Cardiac muscle cell (in vitro differentiated cells and primary cell): ENCODE results near the gene TNRC6B. TPM values are rescaled to one million over a fixed set of nuclear protein-coding genes. Genes with fewer than 3 reads are reported as not detected.
A peak's percentile ranks its signal among the peaks of the same experiment; 100 is the strongest.

Source experiments
- DNase-seq, 2 donors: peaks; one replicate each; pipeline versions ENCODE4 v3.0.0 to v3.0.0-alpha.2; 2010 to 2017; ENCODE audit warnings: low read depth in 1 of 2, low spot score in 1 of 2
- H3K27ac ChIP-seq: fragments of 200-600 bp; sonication (generic); 2 replicates; pipeline ENCODE4 v1.5.1; 2016
- H3K27me3 ChIP-seq: fragments of 200-600 bp; sonication (generic); 2 replicates; pipeline ENCODE4 v1.6.0; 2016; ENCODE audit warnings: control low read depth
- H3K36me3 ChIP-seq: fragments of 200-600 bp; sonication (generic); 2 replicates; pipeline ENCODE4 v1.5.1; 2016; ENCODE audit warnings: control low read depth
- H3K4me1 ChIP-seq: fragments of 200-600 bp; sonication (generic); 2 replicates; pipeline ENCODE4 v1.8.1; 2017; ENCODE audit warnings: low read depth, mild to moderate bottlenecking, mixed run types
- H3K4me3 ChIP-seq: fragments of 200-600 bp; sonication (generic); 2 replicates; pipeline ENCODE4 v1.5.1; 2016; ENCODE audit warnings: mild to moderate bottlenecking
- H3K9me3 ChIP-seq: fragments of 200-600 bp; sonication (generic); 2 replicates; pipeline ENCODE4 v1.5.1; 2017; ENCODE audit warnings: low read depth, mild to moderate bottlenecking, control low read depth
- CTCF ChIP-seq: IDR thresholded peaks from 2 replicates; pipeline ENCODE4 v1.5.1; 2012; ENCODE audit warnings: low read depth, mild to moderate bottlenecking, low read length
- polyA plus RNA-seq: library from polyadenylated mRNA; unstranded; fragments of >200 nt; fragmentation: Nextera tagmentation; extraction: Ambion mirVana; gene quantifications from 2 replicates; pipeline ENCODE4 v1.2.1, GENCODE V29; 2016
- total RNA-seq: library from RNA; depleted of rRNA; stranded (reverse); fragments of >200 nt; gene quantifications from 2 replicates; pipeline ENCODE4 v1.2.3, GENCODE V29; 2016

Gene TNRC6B
- total and polyA plus RNA-seq, 2 experiments from 2014 or later, result 50.2 to 61.1 TPM

DNA sequence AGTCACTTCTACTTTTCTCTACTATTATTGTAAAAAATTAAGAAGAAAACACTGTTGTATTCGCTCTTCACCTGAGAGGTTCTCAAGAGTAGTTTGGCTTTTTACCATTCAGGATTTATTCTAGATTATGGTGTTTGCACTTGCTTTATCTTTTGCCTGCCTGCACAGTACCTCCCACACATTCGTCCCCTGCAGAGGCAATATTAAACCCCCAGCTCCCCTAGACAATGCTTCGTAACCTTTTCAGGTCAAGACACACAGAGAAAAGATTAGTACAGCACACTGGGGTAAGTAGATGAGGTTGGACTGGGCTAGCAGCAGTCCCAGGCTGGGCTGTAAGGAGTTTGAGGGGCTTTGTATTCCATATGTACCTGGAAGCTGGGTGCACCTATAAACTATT lies 62.4 kb downstream of the TNRC6B start:
- Histone ChIP-seq H3K4me3 (no peak overlapping the region), H3K36me3 (no peaks in the 10 kb centered on the region), H3K27me3 (no peaks in the 10 kb centered on the region), H3K27ac (no peak overlapping the region), H3K4me1 (peaks cover 23% of the 10 kb centered on the region), H3K9me3 (no peaks in the 10 kb centered on the region)
- TF ChIP-seq CTCF, result no peak
- DNase-seq, result no peak

DNA sequence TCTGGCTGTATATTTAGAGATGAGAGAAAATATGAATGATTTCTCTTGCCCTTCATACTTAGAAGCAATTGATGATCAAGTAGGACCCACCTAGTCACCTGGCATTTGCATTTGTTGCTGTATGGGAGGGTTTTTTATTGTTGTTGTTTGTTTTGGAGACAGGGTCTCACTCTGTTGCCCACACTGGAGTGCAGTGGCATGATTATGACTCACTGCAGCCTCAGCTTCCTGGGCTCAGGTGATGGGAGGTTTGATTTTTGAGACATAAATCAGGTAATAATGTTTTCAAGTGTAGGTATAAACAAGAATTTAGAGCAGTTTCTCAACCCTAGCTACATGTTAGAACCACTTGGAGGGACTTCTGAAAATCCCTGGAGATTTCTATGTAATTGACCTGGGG lies 63.0 kb downstream of the TNRC6B start:
- Histone ChIP-seq H3K4me1 (peaks cover 23% of the 10 kb centered on the region), H3K4me3 (no peak overlapping the region), H3K27ac (no peak overlapping the region), H3K36me3 (no peaks in the 10 kb centered on the region), H3K27me3 (no peaks in the 10 kb centered on the region), H3K9me3 (no peaks in the 10 kb centered on the region)
- DNase-seq, result no peak
- TF ChIP-seq CTCF, result no peak

DNA sequence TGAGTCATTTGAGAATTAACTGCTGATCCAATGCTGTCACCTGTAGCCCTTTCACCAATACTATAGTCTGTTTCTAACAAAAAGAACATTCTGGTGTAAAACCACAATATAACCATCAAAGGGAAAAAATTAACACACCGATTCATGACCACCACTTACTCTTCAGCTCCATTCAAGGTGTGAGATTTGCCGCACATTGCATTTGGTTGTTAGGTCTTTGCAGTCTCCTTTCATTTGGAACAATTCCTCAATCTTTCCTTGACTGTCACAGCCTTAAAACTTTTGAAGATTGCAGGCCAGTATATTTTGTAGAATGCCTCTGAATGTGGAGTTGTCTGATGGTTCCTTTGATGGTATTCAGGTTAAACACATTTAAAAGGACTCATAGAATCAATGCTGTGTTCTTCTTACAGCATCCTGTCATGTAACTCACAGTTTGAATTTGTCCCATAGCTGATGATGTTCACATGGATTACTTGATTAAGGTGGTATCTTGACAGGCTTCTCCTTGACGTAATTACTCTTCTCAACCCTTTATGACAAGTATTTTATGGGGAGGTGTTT lies 63.6 kb downstream of the TNRC6B start:
- Histone ChIP-seq H3K9me3 (no peaks in the 10 kb centered on the region), H3K36me3 (no peaks in the 10 kb centered on the region), H3K4me1 (peaks cover 23% of the 10 kb centered on the region), H3K27me3 (no peaks in the 10 kb centered on the region), H3K4me3 (no peak overlapping the region), H3K27ac (peak overlapping the region; percentile 39)
- no peak for DNase-seq
- TF ChIP-seq CTCF, result no peak

DNA sequence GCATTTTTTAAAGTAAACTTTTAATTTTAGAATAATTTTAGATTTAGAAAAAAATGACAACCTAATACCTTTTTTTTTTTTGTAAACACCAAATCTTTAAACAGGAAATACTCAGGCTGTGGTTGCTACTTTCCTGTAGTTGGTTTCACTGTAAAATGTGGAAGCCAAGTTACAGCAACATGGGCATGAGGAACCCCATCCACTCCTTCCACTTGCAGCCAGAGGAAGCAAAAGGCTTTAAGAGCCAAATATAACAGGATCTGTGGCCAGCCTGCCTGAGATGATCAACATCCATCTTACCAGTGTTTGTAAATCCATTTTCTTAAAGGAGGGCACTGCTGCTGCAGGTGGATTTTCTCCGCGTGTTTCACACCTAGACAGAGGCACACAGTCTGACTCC lies 66.2 kb downstream of the TNRC6B start:
- Histone ChIP-seq H3K27ac (peak overlapping the region; percentile 14), H3K4me3 (no peak overlapping the region), H3K27me3 (no peaks in the 10 kb centered on the region), H3K4me1 (peaks cover 18% of the 10 kb centered on the region), H3K36me3 (no peaks in the 10 kb centered on the region), H3K9me3 (no peaks in the 10 kb centered on the region)
- TF ChIP-seq CTCF, result no peak
- no peak for DNase-seq

DNA sequence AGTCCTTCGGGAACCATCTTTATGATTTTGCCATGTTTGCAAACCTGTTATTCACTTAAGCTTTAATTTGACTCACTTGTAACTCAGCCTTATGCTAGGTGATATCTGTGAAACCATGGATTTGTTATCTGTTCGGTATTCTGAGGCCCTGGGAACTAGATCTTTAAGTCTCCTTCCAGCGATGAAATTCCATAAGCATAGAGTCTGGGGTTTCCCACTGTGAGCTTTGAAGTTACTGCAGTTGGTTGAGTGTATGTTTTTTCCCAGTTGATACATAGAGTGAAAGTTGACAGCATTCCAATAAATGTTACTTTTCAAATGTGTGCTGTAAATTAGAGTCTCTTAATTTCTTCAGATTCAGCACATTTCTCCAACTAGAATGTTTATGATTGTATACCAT lies 66.9 kb downstream of the TNRC6B start:
- Histone ChIP-seq H3K27me3 (no peaks in the 10 kb centered on the region), H3K9me3 (no peaks in the 10 kb centered on the region), H3K27ac (no peak overlapping the region), H3K4me1 (peaks cover 17% of the 10 kb centered on the region), H3K4me3 (no peak overlapping the region), H3K36me3 (no peaks in the 10 kb centered on the region)
- TF ChIP-seq CTCF, result no peak
- no peak for DNase-seq

- Histone ChIP-seq H3K27ac (no peak overlapping the region), H3K27me3 (no peaks in the 10 kb centered on the region), H3K4me3 (no peak overlapping the region), H3K9me3 (no peaks in the 10 kb centered on the region), H3K4me1 (peaks cover 3% of the 10 kb centered on the region), H3K36me3 (peaks cover 2% of the 10 kb centered on the region)
- no peak for TF ChIP-seq CTCF
- no peak for DNase-seq
Observed at GRCh38 chr22:40247976-40248375, 70.3 kb downstream of the TNRC6B start.
